Astrocyte (in vitro differentiated cells and primary cell): Measurements from ENCODE around the gene FAM174B.

ENCODE experiments used
- CTCF ChIP-seq: IDR thresholded peaks from 2 replicates; pipeline ENCODE4 v1.5.1; 2011; ENCODE audit warnings: low read depth, mild to moderate bottlenecking, inconsistent platforms, low read length, moderate library complexity; ENCODE audit not compliant: insufficient read depth
- EZH2 ChIP-seq: IDR thresholded peaks from 2 replicates; pipeline ENCODE4 v1.6.1; 2012; ENCODE audit warnings: mild to moderate bottlenecking, low read length, inconsistent platforms; ENCODE audit not compliant: insufficient read depth

GRCh38 chr15:92638291-92638708 lies 17.3 kb downstream of the FAM174B start:
- TF ChIP-seq CTCF (no peak), EZH2 (no peak)
